ENCODE data around the gene SLC11A1. TPM values are rescaled to one million over a fixed set of nuclear protein-coding genes. Genes with fewer than 3 reads are reported as not detected.
A peak's percentile ranks its signal among the peaks of the same experiment; 100 is the strongest.

The SLC11A1 gene
- total RNA-seq, 1 experiment from 2014 or later, result 0.33 TPM

GRCh38 chr2:218404351-218405085 lies 22.4 kb downstream of the SLC11A1 start:
- DNase-seq (ENCODE audit: low spot score), result no peak

- DNase-seq (ENCODE audit: low spot score), result no peak
These were observed 23.1 kb downstream of the SLC11A1 start for GRCh38 chr2:218405086-218405745.

GRCh38 chr2:218405746-218406208 lies 23.7 kb downstream of the SLC11A1 start:
- DNase-seq (ENCODE audit: low spot score), result no peak

- peak; percentile 95 for DNase-seq (ENCODE audit: low spot score)
These were observed 24.3 kb downstream of the SLC11A1 start for GRCh38 chr2:218406209-218406948.

GRCh38 chr2:218406949-218407618 lies 25.0 kb downstream of the SLC11A1 start:
- peak; percentile 82 for DNase-seq (ENCODE audit: low spot score)

GRCh38 chr2:218407717-218408116 lies 25.6 kb downstream of the SLC11A1 start:
- DNase-seq (ENCODE audit: low spot score), result no peak

GRCh38 chr2:218418321-218418716 lies 36.2 kb downstream of the SLC11A1 start:
- DNase-seq (ENCODE audit: low spot score), result no peak

- peak; percentile 95 for DNase-seq (ENCODE audit: low spot score)
These were observed 36.8 kb downstream of the SLC11A1 start, which contains the start of gene VIL1 for GRCh38 chr2:218418717-218419458. TSS of gene VIL1 (plus strand) at chr2:218419123. CDS start at chr2:218423779, 4,656 bp downstream.

GRCh38 chr2:218419630-218420216 lies 37.6 kb downstream of the SLC11A1 start:
- no peak for DNase-seq (ENCODE audit: low spot score)

- no peak for DNase-seq (ENCODE audit: low spot score)
These were observed 39.0 kb downstream of the SLC11A1 start for GRCh38 chr2:218421027-218421426.

- DNase-seq (ENCODE audit: low spot score), result no peak
These were observed 40.5 kb downstream of the SLC11A1 start for GRCh38 chr2:218422403-218423086.

GRCh38 chr2:218423584-218423983 lies 41.5 kb downstream of the SLC11A1 start:
- no peak for DNase-seq (ENCODE audit: low spot score)

- no peak for DNase-seq (ENCODE audit: low spot score)
These were observed 43.5 kb downstream of the SLC11A1 start for GRCh38 chr2:218425531-218425930.

- no peak for DNase-seq (ENCODE audit: low spot score)
These were observed 45.7 kb downstream of the SLC11A1 start for GRCh38 chr2:218427741-218428140.

- no peak for DNase-seq (ENCODE audit: low spot score)
These were observed 46.9 kb downstream of the SLC11A1 start for GRCh38 chr2:218428846-218429558.

GRCh38 chr2:218429911-218430692 lies 48.0 kb downstream of the SLC11A1 start:
- DNase-seq (ENCODE audit: low spot score), result peak; percentile 38

- DNase-seq (ENCODE audit: low spot score), result no peak
These were observed 48.6 kb downstream of the SLC11A1 start for GRCh38 chr2:218430721-218431120.

- no peak for DNase-seq (ENCODE audit: low spot score)
These were observed 49.8 kb downstream of the SLC11A1 start for GRCh38 chr2:218431878-218432277.

Measured in HT-29 (cell line).